ENCODE data around the gene STK32C.

The STK32C gene

GRCh38 chr10:132247943-132248342 lies 59.8 kb downstream of the STK32C start:
- no peak for DNase-seq (ENCODE audit: low spot score)

- no peak for DNase-seq (ENCODE audit: low spot score)
Observed at GRCh38 chr10:132246296-132246695, 61.5 kb downstream of the STK32C start.

- DNase-seq (ENCODE audit: low spot score) = no peak
Observed at GRCh38 chr10:132245056-132245455, 62.7 kb downstream of the STK32C start.

GRCh38 chr10:132243626-132244025 lies 64.1 kb downstream of the STK32C start:
- DNase-seq (ENCODE audit: low spot score) = no peak

- DNase-seq (ENCODE audit: low spot score) = no peak
Observed at GRCh38 chr10:132243141-132243540, 64.6 kb downstream of the STK32C start.

- DNase-seq (ENCODE audit: low spot score) = no peak
Observed at GRCh38 chr10:132242103-132242840, 65.5 kb downstream of the STK32C start.

GRCh38 chr10:132241496-132241895 lies 66.3 kb downstream of the STK32C start:
- DNase-seq (ENCODE audit: low spot score) = no peak

- no peak for DNase-seq (ENCODE audit: low spot score)
Observed at GRCh38 chr10:132241086-132241485, 66.7 kb downstream of the STK32C start.

- DNase-seq (ENCODE audit: low spot score) = no peak
Observed at GRCh38 chr10:132240581-132240980, 67.2 kb downstream of the STK32C start.

- no peak for DNase-seq (ENCODE audit: low spot score)
Observed at GRCh38 chr10:132240156-132240555, 67.6 kb downstream of the STK32C start.

GRCh38 chr10:132239126-132240031 lies 68.4 kb downstream of the STK32C start:
- DNase-seq (ENCODE audit: low spot score) = no peak

- DNase-seq (ENCODE audit: low spot score) = no peak
Observed at GRCh38 chr10:132238371-132239125, 69.2 kb downstream of the STK32C start.

GRCh38 chr10:132237871-132238270 lies 69.9 kb downstream of the STK32C start:
- no peak for DNase-seq (ENCODE audit: low spot score)

- no peak for DNase-seq (ENCODE audit: low spot score)
Observed at GRCh38 chr10:132237396-132237795, 70.4 kb downstream of the STK32C start.

GRCh38 chr10:132236881-132237280 lies 70.9 kb downstream of the STK32C start:
- DNase-seq (ENCODE audit: low spot score) = no peak

GRCh38 chr10:132236161-132236560 lies 71.6 kb downstream of the STK32C start:
- DNase-seq (ENCODE audit: low spot score) = no peak

GRCh38 chr10:132234860-132235259 lies 72.9 kb downstream of the STK32C start:
- DNase-seq (ENCODE audit: low spot score) = no peak

- DNase-seq (ENCODE audit: low spot score) = no peak
Observed at GRCh38 chr10:132233501-132234085, 74.2 kb downstream of the STK32C start.

- no peak for DNase-seq (ENCODE audit: low spot score)
Observed at GRCh38 chr10:132232981-132233380, 74.8 kb downstream of the STK32C start.

GRCh38 chr10:132232023-132232951 lies 75.5 kb downstream of the STK32C start:
- DNase-seq (ENCODE audit: low spot score) = no peak

GRCh38 chr10:132231656-132232022 lies 76.1 kb downstream of the STK32C start:
- no peak for DNase-seq (ENCODE audit: low spot score)
